ENCODE measurements around the gene MYNN.

The MYNN gene

DNA sequence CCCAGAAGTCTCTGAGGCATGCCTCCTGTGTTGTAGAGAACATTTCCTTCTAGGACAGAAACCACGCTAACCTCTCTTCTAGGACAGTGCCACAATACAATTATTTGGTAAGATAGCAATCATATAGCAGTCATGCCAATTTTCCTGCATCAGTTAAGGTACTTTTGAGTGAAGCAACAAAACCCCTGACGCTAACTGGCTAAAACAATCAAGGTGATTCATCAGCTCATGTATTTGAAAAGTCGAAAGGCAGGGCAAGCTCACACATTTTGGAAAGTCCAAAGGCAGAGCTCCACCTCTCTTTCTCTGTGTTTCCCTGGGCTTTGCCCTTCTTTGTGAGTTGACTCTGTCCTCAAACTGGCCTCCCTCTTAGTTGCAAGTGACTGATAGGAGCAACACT is 18.5 kb upstream of the MYNN start:
- Histone ChIP-seq H3K27ac (ENCODE audit: low read length) (no peak overlapping the region), H3K36me3 (replicated peaks; ENCODE audit: low read depth, low read length) (no peaks in the 10 kb centered on the region), H3K79me2 (ENCODE audit: low read length) (no peaks in the 10 kb centered on the region), H3K9ac (ENCODE audit: low read length) (no peak overlapping the region), H2AFZ (ENCODE audit: low read depth, low read length) (no peak overlapping the region), H4K20me1 (ENCODE audit: insufficient read depth, low read length) (no peaks in the 10 kb centered on the region), H3K9me3 (ENCODE audit: insufficient read depth, low read length) (no peaks in the 10 kb centered on the region), H3K4me1 (ENCODE audit: low read length) (peaks cover 8% of the 10 kb centered on the region), H3K4me3 (ENCODE audit: low read length) (no peak overlapping the region), H3K4me2 (ENCODE audit: low read length) (no peak overlapping the region), H3K27me3 (ENCODE audit: low read depth, low read length) (peaks cover 21% of the 10 kb centered on the region)
- TF ChIP-seq, protein P1, sequence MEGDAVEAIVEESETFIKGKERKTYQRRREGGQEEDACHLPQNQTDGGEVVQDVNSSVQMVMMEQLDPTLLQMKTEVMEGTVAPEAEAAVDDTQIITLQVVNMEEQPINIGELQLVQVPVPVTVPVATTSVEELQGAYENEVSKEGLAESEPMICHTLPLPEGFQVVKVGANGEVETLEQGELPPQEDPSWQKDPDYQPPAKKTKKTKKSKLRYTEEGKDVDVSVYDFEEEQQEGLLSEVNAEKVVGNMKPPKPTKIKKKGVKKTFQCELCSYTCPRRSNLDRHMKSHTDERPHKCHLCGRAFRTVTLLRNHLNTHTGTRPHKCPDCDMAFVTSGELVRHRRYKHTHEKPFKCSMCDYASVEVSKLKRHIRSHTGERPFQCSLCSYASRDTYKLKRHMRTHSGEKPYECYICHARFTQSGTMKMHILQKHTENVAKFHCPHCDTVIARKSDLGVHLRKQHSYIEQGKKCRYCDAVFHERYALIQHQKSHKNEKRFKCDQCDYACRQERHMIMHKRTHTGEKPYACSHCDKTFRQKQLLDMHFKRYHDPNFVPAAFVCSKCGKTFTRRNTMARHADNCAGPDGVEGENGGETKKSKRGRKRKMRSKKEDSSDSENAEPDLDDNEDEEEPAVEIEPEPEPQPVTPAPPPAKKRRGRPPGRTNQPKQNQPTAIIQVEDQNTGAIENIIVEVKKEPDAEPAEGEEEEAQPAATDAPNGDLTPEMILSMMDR (IDR thresholded peaks at IDR 0.05; ENCODE audit: low read depth, low read length): no peak
- TF ChIP-seq EZH2phosphoT487 (IDR thresholded peaks at IDR 0.05; ENCODE audit: low read depth): no peak

DNA sequence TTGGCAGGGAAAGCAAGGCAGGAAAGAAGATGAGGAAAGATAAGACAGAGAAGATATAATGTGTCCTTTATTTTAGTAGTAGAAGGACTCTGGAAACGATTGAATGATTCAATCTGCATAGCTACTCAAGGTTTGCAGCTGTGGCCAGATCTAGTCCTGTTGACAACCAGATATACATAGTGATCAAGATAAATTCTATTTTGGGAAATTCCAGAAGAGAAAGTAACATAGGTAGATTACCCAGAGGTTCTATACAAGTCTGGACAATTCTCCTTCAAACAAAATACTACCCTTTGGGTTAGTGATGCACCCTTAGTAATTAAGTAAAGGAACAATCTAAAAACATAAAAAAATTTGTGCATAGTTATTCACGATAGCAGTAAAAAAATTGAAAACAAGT is 17.7 kb upstream of the MYNN start:
- H3K4me3 ChIP-seq (ENCODE audit: low read length): no peak overlapping the region
- no peak overlapping the region for H3K4me2 ChIP-seq (ENCODE audit: low read length)
- H3K79me2 ChIP-seq (ENCODE audit: low read length): no peaks in the 10 kb centered on the region
- TF ChIP-seq, protein P1 (IDR thresholded peaks at IDR 0.05; ENCODE audit: low read depth, low read length): no peak
- no peak for TF ChIP-seq EZH2phosphoT487 (IDR thresholded peaks at IDR 0.05; ENCODE audit: low read depth)
- no peaks in the 10 kb centered on the region for H4K20me1 ChIP-seq (ENCODE audit: insufficient read depth, low read length)
- H3K36me3 ChIP-seq (replicated peaks; ENCODE audit: low read depth, low read length): no peaks in the 10 kb centered on the region
- H3K4me1 ChIP-seq (ENCODE audit: low read length): peaks cover 7% of the 10 kb centered on the region
- no peak overlapping the region for H3K9ac ChIP-seq (ENCODE audit: low read length)
- no peak overlapping the region for H2AFZ ChIP-seq (ENCODE audit: low read depth, low read length)
- no peaks in the 10 kb centered on the region for H3K9me3 ChIP-seq (ENCODE audit: insufficient read depth, low read length)
- no peak overlapping the region for H3K27ac ChIP-seq (ENCODE audit: low read length)
- H3K27me3 ChIP-seq (ENCODE audit: low read depth, low read length): peaks cover 21% of the 10 kb centered on the region

DNA sequence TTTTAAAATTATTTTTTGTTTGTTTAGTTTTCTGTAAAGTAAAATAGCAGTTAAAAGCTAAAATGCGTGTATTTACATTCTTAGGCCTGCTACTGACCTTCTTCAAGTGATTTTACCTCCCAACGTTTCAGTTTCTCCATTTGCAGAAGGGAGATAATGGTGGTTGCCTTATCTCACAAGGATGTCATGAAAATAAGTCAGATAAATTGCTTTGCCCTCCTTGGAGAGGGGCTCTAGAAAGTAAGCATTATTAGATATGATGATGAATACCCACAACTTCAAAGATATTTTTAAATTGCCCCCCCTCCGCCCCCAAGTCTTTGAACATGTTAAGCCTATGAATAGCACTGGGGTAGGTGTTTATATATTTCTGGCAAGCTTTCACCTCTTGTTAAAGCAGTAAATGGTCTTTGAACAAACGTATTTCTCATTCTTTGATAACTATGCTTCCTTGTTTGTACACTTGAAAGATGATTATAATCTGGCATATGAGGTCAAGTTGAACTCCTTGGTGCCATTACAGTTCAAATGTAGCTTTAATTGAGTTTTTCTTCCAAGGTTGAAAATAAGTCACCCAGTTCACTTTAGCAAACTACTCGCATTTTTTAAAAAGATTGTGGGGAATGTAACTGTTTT is 14.7 kb upstream of the MYNN start:
- Histone ChIP-seq H3K79me2 (ENCODE audit: low read length) (no peaks in the 10 kb centered on the region), H4K20me1 (ENCODE audit: insufficient read depth, low read length) (no peaks in the 10 kb centered on the region), H3K4me2 (ENCODE audit: low read length) (no peak overlapping the region), H3K36me3 (replicated peaks; ENCODE audit: low read depth, low read length) (no peaks in the 10 kb centered on the region), H3K9me3 (ENCODE audit: insufficient read depth, low read length) (0 out of 2 replicates have a peak, but pooled peaks cover 3% of the 10 kb centered on the region), H3K27ac (ENCODE audit: low read length) (no peak overlapping the region), H3K9ac (ENCODE audit: low read length) (no peak overlapping the region), H3K4me1 (ENCODE audit: low read length) (peaks cover 8% of the 10 kb centered on the region), H2AFZ (ENCODE audit: low read depth, low read length) (no peak overlapping the region), H3K4me3 (ENCODE audit: low read length) (no peak overlapping the region), H3K27me3 (ENCODE audit: low read depth, low read length) (peaks cover 12% of the 10 kb centered on the region; the same call in 1 of the 2 replicates)
- no peak for TF ChIP-seq EZH2phosphoT487 (IDR thresholded peaks at IDR 0.05; ENCODE audit: low read depth)

DNA sequence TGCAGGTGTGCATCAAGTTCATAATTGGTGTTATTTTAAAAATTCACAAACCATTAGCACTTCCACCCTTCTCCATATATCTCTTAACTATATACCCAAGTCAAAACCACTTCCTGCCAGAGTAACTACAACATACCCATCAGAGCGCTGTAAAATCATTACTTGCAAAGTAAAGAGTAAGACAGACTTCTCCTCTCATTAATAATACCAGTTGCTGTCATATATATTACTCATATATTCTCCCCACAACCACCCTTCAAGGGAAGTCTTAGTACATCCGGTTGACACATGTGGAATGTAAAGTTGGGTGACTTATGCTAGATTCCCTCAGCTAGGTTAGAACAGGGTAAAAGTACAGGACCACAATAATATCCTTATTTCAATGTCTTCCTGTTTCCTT is 13.9 kb upstream of the MYNN start:
- H3K79me2 ChIP-seq (ENCODE audit: low read length): no peaks in the 10 kb centered on the region
- no peak for TF ChIP-seq EZH2phosphoT487 (IDR thresholded peaks at IDR 0.05; ENCODE audit: low read depth)
- TF ChIP-seq, protein P1 (IDR thresholded peaks at IDR 0.05; ENCODE audit: low read depth, low read length): no peak
- H3K9ac ChIP-seq (ENCODE audit: low read length): no peak overlapping the region
- H4K20me1 ChIP-seq (ENCODE audit: insufficient read depth, low read length): no peaks in the 10 kb centered on the region
- no peak overlapping the region for H2AFZ ChIP-seq (ENCODE audit: low read depth, low read length)
- no peak overlapping the region for H3K4me2 ChIP-seq (ENCODE audit: low read length)
- peaks cover 13% of the 10 kb centered on the region for H3K4me1 ChIP-seq (ENCODE audit: low read length)
- H3K27ac ChIP-seq (ENCODE audit: low read length): no peak overlapping the region
- H3K36me3 ChIP-seq (replicated peaks; ENCODE audit: low read depth, low read length): no peaks in the 10 kb centered on the region
- no peak overlapping the region for H3K4me3 ChIP-seq (ENCODE audit: low read length)
- 0 out of 2 replicates have a peak, but pooled peaks cover 4% of the 10 kb centered on the region for H3K9me3 ChIP-seq (ENCODE audit: insufficient read depth, low read length)
- peaks cover 9% of the 10 kb centered on the region; the same call in 1 of the 2 replicates for H3K27me3 ChIP-seq (ENCODE audit: low read depth, low read length)

Measured in OCI-LY3 (cell line).